SK-N-MC (cell line): Measurements from ENCODE around the gene ZNHIT1.

Experiments
- DNase-seq: peaks from one replicate; pipeline ENCODE4 v3.0.0-alpha.2; 2011; ENCODE audit warnings: low read depth, low spot score
- H3K27ac ChIP-seq: fragments of 200-600 bp; sonication (generic); 2 replicates; pipeline ENCODE4 v1.5.1; 2016; ENCODE audit warnings: mixed run types
- H3K36me3 ChIP-seq: fragments of 200-600 bp; sonication (generic); 2 replicates; pipeline ENCODE4 v1.6.1; 2017; ENCODE audit warnings: antibody characterized with exemption, low read length, mixed read lengths; ENCODE audit not compliant: insufficient read depth
- H3K4me3 ChIP-seq: fragments of 200-600 bp; sonication (generic); 2 replicates; pipeline ENCODE4 v1.5.1; 2016
- H3K9ac ChIP-seq: fragments of 200-600 bp; sonication (generic); 2 replicates; pipeline ENCODE4 v1.8.0; 2017; ENCODE audit warnings: mixed run types, mixed read lengths; ENCODE audit not compliant: insufficient read length
- H3K9me3 ChIP-seq: fragments of 200-600 bp; sonication (generic); 2 replicates; pipeline ENCODE4 v1.6.1; 2017; ENCODE audit warnings: low read depth, mild to moderate bottlenecking, antibody characterized with exemption, low read length, moderate library complexity, mixed read lengths
- EZH2 ChIP-seq: fragments of 200-600 bp; sonication (generic); IDR thresholded peaks from one replicate; pipeline ENCODE4 v1.6.1; 2017; ENCODE audit warnings: antibody characterized with exemption
- FOXP2 ChIP-seq: optimal IDR thresholded peaks from 2 replicates; pipeline ENCODE3; 2011; ENCODE audit warnings: mild to moderate bottlenecking, moderate library complexity; ENCODE audit not compliant: insufficient read depth; ENCODE audit errors: extremely low read length, control extremely low read depth
- POLR2AphosphoS5 ChIP-seq: IDR thresholded peaks from 2 replicates; pipeline ENCODE4 v1.6.1; 2012; ENCODE audit warnings: mild to moderate bottlenecking, low read depth, low read length, borderline replicate concordance

The ZNHIT1 gene

DNA sequence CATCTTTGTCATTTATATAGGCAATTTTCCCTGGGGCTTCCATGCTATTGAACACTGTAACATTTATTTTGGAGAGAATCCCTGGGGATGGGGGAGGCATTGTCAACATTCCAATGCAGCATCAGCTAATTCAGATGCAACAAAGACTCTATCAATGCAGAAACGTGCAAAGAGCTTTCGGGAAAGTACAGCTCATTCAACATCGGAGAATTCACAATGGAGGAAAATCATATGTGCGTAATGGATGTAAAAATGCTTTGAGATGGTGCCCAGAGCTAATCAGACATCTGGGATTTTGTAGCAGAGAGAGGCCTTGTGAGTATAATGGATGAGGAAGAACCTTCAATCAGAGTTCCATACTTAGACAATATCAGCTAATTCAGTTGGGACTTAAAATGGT lies 55.2 kb downstream of the ZNHIT1 start:
- Histone ChIP-seq H3K27ac (no peak overlapping the region), H3K4me3 (no peak overlapping the region), H3K36me3 (no peaks in the 10 kb centered on the region), H3K9me3 (no peaks in the 10 kb centered on the region), H3K9ac (no peak overlapping the region)
- DNase-seq: no peak
- no peak for TF ChIP-seq EZH2
- no peak for TF ChIP-seq FOXP2
- no peak for TF ChIP-seq POLR2AphosphoS5
